ENCODE results near the gene ARHGEF7. TPM values are rescaled to one million over a fixed set of nuclear protein-coding genes. Genes with fewer than 3 reads are reported as not detected.

Gene ARHGEF7
- total RNA-seq, 2 experiments from 2014 or later, result 39.5 to 51.3 TPM

- Histone ChIP-seq H3K79me2 (ENCODE audit: insufficient read depth, low read depth, low read length) (no peaks in the 10 kb centered on the region), H3K4me1 (ENCODE audit: insufficient read depth, low read length, poor library complexity, severe bottlenecking) (no peaks in the 10 kb centered on the region), H3K27ac (ENCODE audit: low read depth, low read length, poor library complexity, severe bottlenecking) (no peak overlapping the region), H4K20me1 (ENCODE audit: insufficient read depth, low read length) (no peaks in the 10 kb centered on the region), H3K36me3 (ENCODE audit: insufficient read depth, low read length) (peaks cover 93% of the 10 kb centered on the region), H2AFZ (ENCODE audit: low read length) (no peak overlapping the region), H3K4me2 (ENCODE audit: low read length) (no peak overlapping the region), H3K9me2 (ENCODE audit: insufficient read depth, low read length) (no peaks in the 10 kb centered on the region), H3K9me3 (ENCODE audit: low read length) (no peaks in the 10 kb centered on the region), H3K4me3 (ENCODE audit: low read depth, low read length, poor library complexity, severe bottlenecking) (no peak overlapping the region)
- intact Hi-C loops (cut with micrococcal nuclease; ENCODE audit: unreplicated experiment), result no loop called here
- CTCF ChIA-PET (ENCODE audit: unreplicated experiment), result no interaction called here
- POLR2A ChIA-PET, result no interaction called here
- no peak for DNase-seq (ENCODE audit: low spot score)
- TF ChIP-seq CTCF (conservative IDR thresholded peaks at IDR 0.05; ENCODE audit: low read length), result no peak
- no peak for TF ChIP-seq EZH2phosphoT487 (IDR thresholded peaks at IDR 0.05; ENCODE audit: borderline replicate concordance, low read depth, low read length)
- BruUV-seq (replicated peaks), result no TSS peak
These were observed 163.1 kb downstream of the ARHGEF7 start for GRCh38 chr13:111278258-111278657.

DNA sequence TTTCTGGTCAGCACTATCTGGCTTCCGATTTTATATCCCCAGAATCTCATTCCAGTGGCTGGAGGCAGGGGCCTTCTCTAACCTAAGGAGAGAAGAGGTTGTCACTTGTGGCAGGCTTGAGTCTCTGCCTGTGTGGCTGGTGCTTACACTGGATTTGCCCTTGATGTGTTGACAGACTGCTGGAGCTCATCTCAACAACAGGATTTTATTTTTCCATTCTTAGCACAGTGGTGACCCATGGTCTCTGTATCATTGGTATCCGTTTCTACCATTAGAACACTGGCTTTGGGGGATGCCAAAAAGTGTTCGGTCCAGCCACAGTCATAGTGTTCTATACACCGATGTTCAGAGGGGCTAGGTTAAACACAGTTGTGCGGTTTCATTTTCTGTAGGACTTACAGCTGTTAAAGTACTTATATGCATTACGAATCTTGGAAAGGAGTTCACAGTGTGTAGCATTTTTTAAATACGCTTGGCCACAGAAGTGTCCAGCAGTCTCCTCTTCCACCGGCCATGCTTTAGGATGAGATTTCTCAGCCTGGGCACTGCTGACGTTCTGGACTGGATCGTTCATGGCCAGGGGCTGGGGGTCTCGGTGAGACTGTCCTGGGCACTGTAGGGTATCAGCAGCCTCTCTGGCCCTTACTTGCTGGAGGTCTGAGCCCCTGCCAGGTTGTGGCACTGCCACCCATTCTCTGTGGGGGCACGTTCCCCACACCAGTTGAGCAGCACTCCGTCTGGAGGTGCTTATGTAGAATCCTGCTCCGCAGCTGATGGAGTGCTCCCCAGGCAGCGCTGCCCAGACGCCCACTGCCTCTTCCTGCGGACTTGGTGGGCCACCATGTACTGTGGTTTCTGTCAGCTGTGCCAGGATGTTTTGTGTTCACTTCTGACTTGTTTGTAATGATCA lies 163.9 kb downstream of the ARHGEF7 start:
- intact Hi-C loops (cut with micrococcal nuclease; ENCODE audit: unreplicated experiment), result no loop called here
- no TSS peak for BruUV-seq (replicated peaks)

More for the DNA sequence above, 163.9 kb downstream of the ARHGEF7 start:
- Histone ChIP-seq H3K4me1 (ENCODE audit: insufficient read depth, low read length, poor library complexity, severe bottlenecking) (no peaks in the 10 kb centered on the region), H2AFZ (ENCODE audit: low read length) (no peak overlapping the region), H3K27ac (ENCODE audit: low read depth, low read length, poor library complexity, severe bottlenecking) (no peak overlapping the region), H3K9me3 (ENCODE audit: low read length) (no peaks in the 10 kb centered on the region), H3K79me2 (ENCODE audit: insufficient read depth, low read depth, low read length) (no peaks in the 10 kb centered on the region), H3K9me2 (ENCODE audit: insufficient read depth, low read length) (no peaks in the 10 kb centered on the region), H3K4me3 (ENCODE audit: low read depth, low read length, poor library complexity, severe bottlenecking) (no peak overlapping the region), H3K36me3 (ENCODE audit: insufficient read depth, low read length) (peaks cover 94% of the 10 kb centered on the region), H4K20me1 (ENCODE audit: insufficient read depth, low read length) (no peaks in the 10 kb centered on the region), H3K4me2 (ENCODE audit: low read length) (no peak overlapping the region)
- TF ChIP-seq CTCF (conservative IDR thresholded peaks at IDR 0.05; ENCODE audit: low read length), result no peak
- TF ChIP-seq EZH2phosphoT487 (IDR thresholded peaks at IDR 0.05; ENCODE audit: borderline replicate concordance, low read depth, low read length), result no peak
- POLR2A ChIA-PET, result interaction anchor here (1.2 kb wide), 1 partner anchor 48 kb away, joined by 3 read pairs; no protein-coding TSS in a partner anchor
- CTCF ChIA-PET (ENCODE audit: unreplicated experiment), result no interaction called here
- DNase-seq (ENCODE audit: low spot score), result no peak
